Ishikawa (cell line): Measurements from ENCODE around the gene IFI35.

Experiments
- EGR1 ChIP-seq: IDR thresholded peaks from 2 replicates; pipeline ENCODE4 v1.6.1; 2012
- EP300 ChIP-seq: IDR thresholded peaks from 2 replicates; pipeline ENCODE4 v1.6.1; 2012; ENCODE audit warnings: borderline replicate concordance
- FOXM1 ChIP-seq: IDR thresholded peaks from 2 replicates; pipeline ENCODE4 v1.6.1; 2012; ENCODE audit warnings: low read depth, borderline replicate concordance
- MAX ChIP-seq: IDR thresholded peaks from 2 replicates; pipeline ENCODE4 v1.6.1; 2012
- RAD21 ChIP-seq: IDR thresholded peaks from 2 replicates; pipeline ENCODE4 v1.6.1; 2012; ENCODE audit warnings: low read depth
- TAF1 ChIP-seq: IDR thresholded peaks from 2 replicates; pipeline ENCODE4 v1.6.1; 2012; ENCODE audit warnings: low read depth, mild to moderate bottlenecking
- TEAD4 ChIP-seq: IDR thresholded peaks from 2 replicates; pipeline ENCODE4 v1.6.1; 2012
- TF ChIP-seq, protein P1 (sequence below): IDR thresholded peaks from 2 replicates; pipeline ENCODE4 v1.6.1; 2012; ENCODE audit warnings: low read depth, mild to moderate bottlenecking

GRCh38 chr17:43025766-43026537, 19.4 kb downstream of the IFI35 start:
- TF ChIP-seq EP300 (no peak), EGR1 (no peak), FOXM1 (no peak), RAD21 (no peak), TEAD4 (no peak), MAX (no peak), TAF1 (no peak)
- TF ChIP-seq, protein P1, sequence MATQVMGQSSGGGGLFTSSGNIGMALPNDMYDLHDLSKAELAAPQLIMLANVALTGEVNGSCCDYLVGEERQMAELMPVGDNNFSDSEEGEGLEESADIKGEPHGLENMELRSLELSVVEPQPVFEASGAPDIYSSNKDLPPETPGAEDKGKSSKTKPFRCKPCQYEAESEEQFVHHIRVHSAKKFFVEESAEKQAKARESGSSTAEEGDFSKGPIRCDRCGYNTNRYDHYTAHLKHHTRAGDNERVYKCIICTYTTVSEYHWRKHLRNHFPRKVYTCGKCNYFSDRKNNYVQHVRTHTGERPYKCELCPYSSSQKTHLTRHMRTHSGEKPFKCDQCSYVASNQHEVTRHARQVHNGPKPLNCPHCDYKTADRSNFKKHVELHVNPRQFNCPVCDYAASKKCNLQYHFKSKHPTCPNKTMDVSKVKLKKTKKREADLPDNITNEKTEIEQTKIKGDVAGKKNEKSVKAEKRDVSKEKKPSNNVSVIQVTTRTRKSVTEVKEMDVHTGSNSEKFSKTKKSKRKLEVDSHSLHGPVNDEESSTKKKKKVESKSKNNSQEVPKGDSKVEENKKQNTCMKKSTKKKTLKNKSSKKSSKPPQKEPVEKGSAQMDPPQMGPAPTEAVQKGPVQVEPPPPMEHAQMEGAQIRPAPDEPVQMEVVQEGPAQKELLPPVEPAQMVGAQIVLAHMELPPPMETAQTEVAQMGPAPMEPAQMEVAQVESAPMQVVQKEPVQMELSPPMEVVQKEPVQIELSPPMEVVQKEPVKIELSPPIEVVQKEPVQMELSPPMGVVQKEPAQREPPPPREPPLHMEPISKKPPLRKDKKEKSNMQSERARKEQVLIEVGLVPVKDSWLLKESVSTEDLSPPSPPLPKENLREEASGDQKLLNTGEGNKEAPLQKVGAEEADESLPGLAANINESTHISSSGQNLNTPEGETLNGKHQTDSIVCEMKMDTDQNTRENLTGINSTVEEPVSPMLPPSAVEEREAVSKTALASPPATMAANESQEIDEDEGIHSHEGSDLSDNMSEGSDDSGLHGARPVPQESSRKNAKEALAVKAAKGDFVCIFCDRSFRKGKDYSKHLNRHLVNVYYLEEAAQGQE, result no peak
